ENCODE measurements around the gene CABP2.
"Not testable (repeated sequence)": the region's sequence is repeated elsewhere in the genome, so short reads cannot be mapped to it uniquely, and the experiment has no call there.

CABP2 gene

DNA sequence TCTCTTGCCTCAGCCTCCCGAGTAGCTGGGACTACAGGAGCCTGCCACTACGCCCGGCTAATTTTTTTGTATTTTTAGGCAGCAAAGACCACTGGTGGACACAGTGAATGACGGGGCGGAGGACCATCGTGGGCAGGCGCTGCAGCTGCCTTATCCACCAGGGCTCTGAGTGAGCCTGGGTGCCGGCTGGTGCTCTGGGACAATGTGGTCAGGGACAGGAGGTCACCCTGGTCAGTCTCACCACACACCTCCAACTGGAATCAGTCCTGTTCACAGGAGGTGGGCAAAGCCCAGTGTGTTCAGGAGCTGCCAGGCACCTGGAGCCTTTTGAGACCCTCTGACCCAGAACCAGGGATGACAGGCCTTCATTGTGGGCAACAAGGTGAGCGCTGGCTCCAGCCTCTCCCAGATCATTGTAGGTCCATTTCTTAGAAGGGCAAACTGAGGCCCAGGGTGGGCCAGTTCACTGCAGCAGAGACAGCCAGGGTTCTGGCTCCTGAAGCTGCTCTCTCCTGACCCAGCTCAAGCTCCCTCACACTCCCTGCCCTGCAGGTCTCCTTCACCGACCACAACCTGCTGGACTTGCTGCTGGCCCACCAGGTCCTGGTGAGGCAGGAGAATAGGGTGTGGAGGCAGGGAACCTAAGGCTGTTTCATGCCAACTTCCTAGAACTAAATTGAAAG lies 15.7 kb upstream of the CABP2 start:
- DNase-seq (ENCODE audit: low read depth, low spot score) = no peak

DNA sequence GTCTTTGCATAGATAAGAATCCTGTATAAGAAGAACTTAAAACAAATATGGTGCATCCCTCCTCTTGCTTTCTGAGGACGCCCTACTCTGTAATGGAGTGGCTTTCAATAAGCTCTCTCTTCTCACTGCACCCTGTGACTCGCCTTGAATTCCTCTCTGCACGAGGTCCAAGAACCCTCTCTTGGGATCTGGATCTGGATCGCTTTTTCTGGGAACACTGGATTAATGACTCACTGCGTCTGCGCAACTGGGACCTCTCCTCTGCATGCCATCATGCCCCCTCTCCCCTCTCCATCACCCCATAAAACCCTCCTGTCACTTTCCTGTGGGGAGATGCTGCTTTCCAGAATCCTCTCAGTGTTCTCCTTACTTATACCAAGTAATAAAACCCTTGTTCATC lies 15.1 kb upstream of the CABP2 start:
- no peak for DNase-seq (ENCODE audit: low read depth, low spot score)

- DNase-seq (ENCODE audit: low read depth, low spot score) = no peak
These were observed 12.3 kb upstream of the CABP2 start for GRCh38 chr11:67535561-67535960.

DNA sequence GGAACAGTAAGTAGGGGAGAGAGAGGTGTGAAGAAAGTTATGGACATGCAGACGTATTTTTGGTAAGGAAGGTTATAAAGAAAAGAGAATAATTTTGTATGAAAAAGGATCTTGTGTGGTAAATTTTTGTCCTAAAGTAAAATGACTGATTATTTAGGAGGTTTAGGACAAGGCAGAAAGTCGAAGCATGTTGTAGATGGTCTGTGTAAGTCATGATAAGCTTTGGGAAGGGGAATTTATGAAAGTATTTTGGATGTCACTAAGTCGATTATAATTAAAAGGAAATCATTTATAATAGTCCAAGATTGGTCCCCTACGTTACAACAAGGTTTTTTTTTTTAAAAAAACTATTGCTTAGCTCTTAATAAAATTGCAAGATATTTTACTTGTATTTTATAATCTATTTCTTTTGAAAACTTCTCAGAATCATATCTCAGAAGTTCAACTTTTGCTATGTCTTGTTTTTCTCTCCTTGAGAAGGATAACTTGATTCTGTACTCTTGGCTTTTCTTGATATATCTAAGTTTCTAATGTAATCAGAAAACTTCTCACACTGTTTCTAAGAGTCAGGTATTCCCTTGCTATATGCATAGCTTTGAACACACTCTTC lies 10.9 kb upstream of the CABP2 start:
- no peak for DNase-seq (ENCODE audit: low read depth, low spot score)

GRCh38 chr11:67532889-67533288 lies 9.6 kb upstream of the CABP2 start:
- DNase-seq (ENCODE audit: low read depth, low spot score) = no peak

DNA sequence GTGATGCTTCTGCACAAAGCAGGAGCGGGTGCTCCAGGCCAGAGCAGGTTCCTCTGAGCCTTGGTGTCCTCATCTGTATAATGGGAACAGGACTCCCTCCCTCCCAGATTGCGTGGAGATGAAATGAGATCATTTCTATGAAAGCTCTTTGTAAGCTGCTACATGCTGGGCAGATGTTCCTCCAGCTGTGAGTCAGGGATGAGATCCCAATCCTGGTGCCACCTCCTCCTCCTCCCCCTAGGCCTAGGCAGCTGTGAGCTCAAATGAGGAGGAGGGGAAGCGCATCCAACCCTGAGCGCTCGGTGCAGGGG lies 7.0 kb upstream of the CABP2 start:
- no peak for DNase-seq (ENCODE audit: low read depth, low spot score)

- no peak for DNase-seq (ENCODE audit: low read depth, low spot score)
These were observed 5.1 kb upstream of the CABP2 start for GRCh38 chr11:67528376-67528775.

GRCh38 chr11:67525275-67525976 lies 2.2 kb upstream of the CABP2 start:
- DNase-seq (ENCODE audit: low read depth, low spot score) = no peak

GRCh38 chr11:67524480-67524808 lies 1.2 kb upstream of the CABP2 start:
- DNase-seq (ENCODE audit: low read depth, low spot score) = no peak

DNA sequence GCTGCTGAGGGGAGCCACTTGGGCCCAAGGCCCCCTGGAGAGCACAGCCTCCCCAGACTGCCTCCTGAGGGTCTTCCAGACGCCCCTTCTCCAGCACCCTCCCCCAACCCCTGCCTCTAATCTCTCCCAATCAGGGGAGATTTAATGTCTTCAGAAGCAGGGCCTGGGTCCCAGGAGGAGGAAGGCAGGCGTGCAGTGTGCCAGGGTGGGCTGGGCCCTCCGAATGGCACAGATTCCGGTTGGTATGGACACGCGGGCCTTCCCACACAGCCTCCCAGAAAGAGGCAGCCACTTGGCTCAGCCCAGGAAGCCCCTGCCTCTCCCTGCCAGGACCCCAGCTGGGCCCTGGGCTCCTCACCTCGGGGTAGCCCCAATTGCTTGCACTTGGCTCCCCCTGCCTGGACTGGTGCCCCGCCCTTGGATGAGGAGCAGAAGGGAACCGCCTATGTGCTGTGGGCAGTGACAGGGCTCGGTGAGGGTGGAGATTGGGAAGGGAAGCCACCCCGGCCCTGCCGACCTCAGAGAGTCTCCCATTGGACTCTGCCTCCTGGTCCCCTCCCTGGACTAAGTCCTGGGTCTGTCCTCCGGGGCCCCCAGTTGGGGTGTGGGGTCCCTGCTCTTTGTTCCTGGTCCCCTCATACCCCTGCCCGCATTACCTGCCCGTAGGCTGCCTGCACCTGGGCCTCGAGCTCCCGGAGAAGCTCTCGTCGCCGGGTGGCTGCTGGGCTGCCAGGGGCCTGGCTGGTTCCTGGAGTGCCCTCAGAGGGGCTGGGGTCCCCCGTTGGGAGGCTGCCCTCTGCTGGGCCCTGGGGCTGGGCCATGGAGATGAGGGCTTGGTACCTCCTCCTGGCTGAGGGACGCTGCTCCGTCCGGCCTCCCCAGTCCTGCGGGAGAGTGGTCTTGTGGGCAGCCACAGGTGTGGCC lies 572 bp upstream of the CABP2 start:
- no peak for DNase-seq (ENCODE audit: low read depth, low spot score)

GRCh38 chr11:67522338-67522737 lies 908 bp downstream of the CABP2 start:
- no peak for DNase-seq (ENCODE audit: low read depth, low spot score)

GRCh38 chr11:67521924-67522323 lies 1.3 kb downstream of the CABP2 start:
- no peak for DNase-seq (ENCODE audit: low read depth, low spot score)

GRCh38 chr11:67520856-67521824 lies 2.1 kb downstream of the CABP2 start:
- no peak for DNase-seq (ENCODE audit: low read depth, low spot score)

DNA sequence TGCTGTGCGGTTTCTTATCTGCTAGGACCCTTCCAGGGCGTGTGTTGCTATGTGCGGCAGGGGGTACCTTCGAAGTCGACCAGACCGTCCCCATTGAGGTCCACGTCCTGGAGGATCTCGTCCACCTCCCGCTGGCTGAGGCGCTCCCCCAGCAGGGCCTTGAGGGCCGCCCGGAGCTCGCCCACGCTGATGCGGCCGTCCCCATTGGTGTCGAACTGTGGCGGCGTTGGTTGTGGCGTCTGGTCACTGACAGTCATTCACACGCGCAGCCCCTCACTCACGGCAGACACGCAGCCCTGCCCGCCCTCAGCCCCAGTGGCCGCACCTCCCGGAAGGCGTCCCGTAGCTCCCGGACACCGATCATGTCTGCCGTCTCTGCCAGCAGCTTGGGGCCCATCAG lies 3.5 kb downstream of the CABP2 start:
- no peak for DNase-seq (ENCODE audit: low read depth, low spot score)

DNA sequence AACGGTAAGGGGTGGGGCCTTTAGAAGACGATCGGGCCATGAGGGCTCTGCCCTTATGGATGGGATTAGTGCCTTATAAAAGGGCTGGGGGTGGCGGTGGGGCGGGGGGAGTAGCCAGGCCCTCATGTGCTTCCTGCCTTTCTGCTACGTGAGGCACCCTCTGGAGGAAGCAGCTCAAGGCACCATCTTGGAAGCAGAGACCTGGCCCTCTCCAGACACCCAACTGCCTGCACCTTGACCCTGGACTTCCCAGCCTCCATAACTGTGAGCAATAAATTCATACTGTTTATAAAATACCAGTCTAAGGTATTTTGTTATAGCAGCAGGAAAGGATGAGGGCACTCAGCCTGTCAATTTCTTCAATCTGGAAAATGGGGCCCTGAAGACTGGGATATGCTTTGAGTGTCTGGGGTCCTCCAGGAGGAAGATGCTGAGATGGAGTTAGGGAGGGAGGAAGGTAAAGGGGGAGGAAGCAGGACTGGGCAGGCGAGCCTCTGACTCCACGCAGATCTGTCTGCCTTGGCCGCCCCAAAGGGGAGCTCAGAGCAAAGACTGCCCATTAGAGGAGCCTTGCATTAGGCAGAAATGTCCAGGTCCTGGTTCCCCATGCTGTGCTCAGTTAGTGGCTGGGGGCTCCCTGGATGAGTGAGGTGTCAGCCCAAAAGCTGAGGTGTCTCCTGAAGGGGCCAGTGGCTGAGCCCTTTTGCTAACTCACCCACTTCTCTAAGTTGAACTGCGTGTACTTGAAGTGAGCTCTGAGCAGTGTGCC lies 5.3 kb downstream of the CABP2 start:
- DNase-seq (ENCODE audit: low read depth, low spot score) = no peak

DNA sequence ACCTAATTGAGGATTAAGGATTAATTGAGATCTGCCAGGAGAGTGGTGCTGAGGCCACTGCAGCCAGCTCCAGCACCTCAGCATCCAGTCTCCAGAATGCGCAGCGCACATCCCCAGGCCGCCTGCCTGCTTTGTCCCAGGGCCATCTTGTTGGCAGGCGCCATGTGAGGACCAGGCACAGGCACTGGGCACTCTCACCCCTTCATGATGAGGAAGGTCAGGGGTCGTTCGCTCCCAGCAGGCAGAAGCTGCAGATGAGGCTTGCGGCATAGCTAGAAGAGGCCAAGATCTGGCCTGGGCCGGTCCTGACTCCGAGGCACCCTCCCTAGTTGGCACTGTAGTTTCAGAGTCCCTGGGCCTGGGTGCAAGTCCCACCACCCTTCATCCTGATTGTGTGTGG lies 6.4 kb downstream of the CABP2 start:
- no peak for DNase-seq (ENCODE audit: low read depth, low spot score)

DNA sequence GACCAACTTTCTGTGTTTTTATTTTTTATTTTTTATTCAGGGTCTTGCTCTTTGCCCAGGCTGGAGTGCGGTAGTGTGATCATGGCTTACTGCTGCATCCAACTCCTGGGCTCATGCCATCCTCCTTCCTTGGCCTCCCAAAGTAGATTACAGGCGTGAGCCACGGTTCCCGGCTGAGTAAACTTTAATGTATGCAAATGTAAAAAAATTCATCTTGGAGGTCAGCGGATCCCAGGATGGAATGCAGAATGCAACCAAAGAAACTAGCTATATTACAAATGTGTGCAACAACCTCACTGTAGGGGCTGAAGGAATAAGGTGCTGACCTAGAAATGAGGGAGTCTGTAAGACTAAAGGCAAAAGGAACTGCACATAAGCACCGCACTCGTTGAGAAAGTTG lies 9.1 kb downstream of the CABP2 start:
- DNase-seq (ENCODE audit: low read depth, low spot score) = no peak

DNA sequence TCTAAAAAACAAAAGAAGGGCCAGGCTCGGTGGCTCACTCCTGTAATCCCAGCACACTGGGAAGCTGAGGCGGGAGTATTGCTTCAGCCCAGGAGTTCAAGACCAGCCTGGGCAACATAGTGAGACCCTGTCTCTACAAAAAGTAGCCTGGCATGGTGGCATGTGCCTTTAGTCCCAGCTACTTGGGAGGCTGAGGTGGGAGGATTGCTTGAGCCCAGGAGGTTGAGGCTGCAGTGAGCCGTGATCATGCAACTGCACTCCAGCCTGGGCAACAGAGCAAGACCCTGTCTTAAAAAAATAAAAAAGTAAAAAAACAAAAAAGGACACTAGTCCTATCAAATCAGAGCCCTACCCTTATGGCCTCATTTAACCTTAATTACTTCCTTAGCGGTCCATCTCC lies 11.7 kb downstream of the CABP2 start:
- not testable (repeated sequence) for DNase-seq (ENCODE audit: low read depth, low spot score)

DNA sequence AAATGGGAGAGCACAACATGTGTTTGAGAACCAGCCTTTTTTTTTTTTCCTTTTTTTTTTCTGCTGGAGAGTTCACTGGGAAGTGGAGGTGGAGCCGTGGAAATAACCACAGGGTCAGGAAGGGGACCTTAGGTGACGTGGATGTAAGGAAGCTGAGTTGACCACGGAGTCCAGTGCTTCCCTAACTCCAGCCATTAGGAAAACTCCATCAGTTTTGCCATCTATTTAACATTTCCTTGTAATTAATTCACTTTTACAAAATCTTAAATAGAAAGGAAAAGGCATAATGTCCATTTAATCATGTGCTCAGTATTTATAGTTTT lies 13.3 kb downstream of the CABP2 start:
- DNase-seq (ENCODE audit: low read depth, low spot score) = no peak

DNA sequence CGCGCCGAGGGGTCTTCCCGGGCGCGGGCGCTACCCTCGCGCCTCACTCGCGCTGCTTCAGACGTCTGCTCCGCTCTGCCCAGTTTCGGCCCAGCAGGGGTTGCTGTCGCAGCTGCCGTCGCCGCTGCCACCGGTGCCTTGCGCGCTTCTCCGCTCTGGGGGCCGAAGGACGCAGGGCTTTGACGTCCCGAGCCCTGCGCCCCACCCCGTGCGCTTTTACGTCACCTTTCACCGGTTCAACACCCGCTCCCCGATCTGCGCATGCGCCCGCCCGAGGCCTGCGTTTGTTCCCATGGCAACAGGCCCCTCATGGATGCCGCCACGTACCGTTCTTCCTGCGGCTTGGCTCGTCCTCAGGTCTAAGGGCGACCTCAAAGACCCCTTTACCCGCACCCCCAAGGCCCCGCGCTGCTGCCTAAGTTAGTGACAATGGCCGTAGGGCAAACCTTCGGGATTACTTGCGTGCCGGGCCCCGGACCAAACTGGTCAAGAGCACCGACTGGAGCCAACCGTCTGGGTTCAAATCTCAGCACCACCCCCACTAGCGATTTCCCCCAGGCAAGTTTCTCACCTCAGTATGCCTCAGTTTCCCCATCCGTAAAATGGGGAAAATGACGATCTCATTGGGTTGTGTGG lies 14.6 kb downstream of the CABP2 start:
- DNase-seq (ENCODE audit: low read depth, low spot score) = peak; percentile 99
